ENCODE measurements around the gene PDE12.

GRCh38 chr3:57556459-57557084, 498 bp downstream of the PDE12 start:
- TF ChIP-seq GATA2 (IDR thresholded peaks at IDR 0.05; ENCODE audit: low read depth, low read length) = no peak
- no peak for TF ChIP-seq GATA3 (IDR thresholded peaks at IDR 0.05; ENCODE audit: low read depth, low read length)
